Fibroblast of skin of back (primary cell): ENCODE data around the gene PCGF1.
A peak's percentile ranks its signal among the peaks of the same experiment; 100 is the strongest.
"Not testable (repeated sequence)": the region's sequence is repeated elsewhere in the genome, so short reads cannot be mapped to it uniquely, and the experiment has no call there.

Source experiments
- DNase-seq: peaks from one replicate; pipeline ENCODE4 v3.0.0-alpha.2; 2013

The PCGF1 gene

GRCh38 chr2:74499267-74499939 lies 8.1 kb downstream of the PCGF1 start, which contains the start of gene LBX2:
Gene LBX2 (minus strand): TSS chr2:74499603. CDS start chr2:74499537, 66 bp downstream.
- no peak for DNase-seq

- no peak for DNase-seq
Observed at GRCh38 chr2:74498500-74499266, 8.8 kb downstream of the PCGF1 start.

- no peak for DNase-seq
Observed at GRCh38 chr2:74497777-74498499, 9.6 kb downstream of the PCGF1 start.

GRCh38 chr2:74496997-74497776 lies 10.3 kb downstream of the PCGF1 start:
- DNase-seq = no peak

GRCh38 chr2:74495440-74495839 lies 12.1 kb downstream of the PCGF1 start:
- DNase-seq = no peak

GRCh38 chr2:74493546-74493945 lies 13.9 kb downstream of the PCGF1 start:
- no peak for DNase-seq

- DNase-seq = no peak
Observed at GRCh38 chr2:74491648-74492544, 15.6 kb downstream of the PCGF1 start.

- DNase-seq = no peak
Observed at GRCh38 chr2:74489906-74490305, 17.6 kb downstream of the PCGF1 start.

- no peak for DNase-seq
Observed at GRCh38 chr2:74488643-74489481, 18.6 kb downstream of the PCGF1 start.

GRCh38 chr2:74486141-74486540 lies 21.4 kb downstream of the PCGF1 start:
- DNase-seq = no peak

- DNase-seq = not testable (repeated sequence)
Observed at GRCh38 chr2:74483675-74484164, 23.8 kb downstream of the PCGF1 start.

- peak; percentile 96 for DNase-seq
Observed at GRCh38 chr2:74482801-74483674, 24.5 kb downstream of the PCGF1 start, which contains the start of the genes CCDC142 and TTC31. Gene CCDC142 (minus strand): TSS chr2:74482998. CDS start chr2:74482837, 161 bp downstream. Gene TTC31 (plus strand): TSS chr2:74483081. CDS start chr2:74483096, 15 bp downstream.

GRCh38 chr2:74481961-74482800 lies 25.3 kb downstream of the PCGF1 start:
- no peak for DNase-seq

- no peak for DNase-seq
Observed at GRCh38 chr2:74481431-74481830, 26.1 kb downstream of the PCGF1 start.

GRCh38 chr2:74474899-74475298 lies 32.6 kb downstream of the PCGF1 start:
- no peak for DNase-seq

GRCh38 chr2:74474481-74474880 lies 33.0 kb downstream of the PCGF1 start:
- no peak for DNase-seq

- DNase-seq = no peak
Observed at GRCh38 chr2:74472945-74473258, 34.6 kb downstream of the PCGF1 start.
